ENCODE results near the gene MIF. TPM values are rescaled to one million over a fixed set of nuclear protein-coding genes. Genes with fewer than 3 reads are reported as not detected.

MIF gene
- total and polyA plus RNA-seq, 8 donors = 139 to 467 (median 211) TPM

DNA sequence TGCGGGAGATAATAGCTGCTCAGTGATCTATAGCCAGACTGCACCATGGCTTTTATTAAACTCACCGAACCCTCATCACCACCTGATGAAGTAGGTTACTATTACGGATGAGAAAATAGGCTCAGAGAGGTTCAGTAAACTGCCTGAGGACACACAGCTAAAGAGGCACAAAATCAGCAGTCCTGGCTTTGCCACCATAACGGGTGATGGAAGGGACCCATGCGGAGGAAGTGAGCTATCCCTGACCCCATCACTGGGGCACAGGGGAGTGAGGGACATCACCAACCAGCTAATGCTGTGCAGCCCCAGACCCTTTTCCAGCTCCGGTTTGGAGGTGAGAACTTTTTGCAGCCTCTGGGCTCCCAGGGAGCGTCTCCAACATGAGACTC lies 48.1 kb upstream of the MIF start:
- H3K36me3 ChIP-seq = no peaks in the 10 kb centered on the region
- no peak overlapping the region for H3K4me3 ChIP-seq
- H3K4me1 ChIP-seq = peaks cover 11 to 23% of the 10 kb centered on the region in 2 donors
- peaks cover 0 to 7% of the 10 kb centered on the region in 2 donors for H3K27me3 ChIP-seq
- no peak for TF ChIP-seq CTCF (IDR thresholded peaks at IDR 0.05)
- DNase-seq = no peak
- H3K27ac ChIP-seq = no peak overlapping the region
- no peak for ATAC-seq
- H3K9me3 ChIP-seq = no peaks in the 10 kb centered on the region
- intact Hi-C loops (cut with DNase I) = loop anchor here in 1 of 2 donors (10.0 kb wide), 1 partner anchor 301 kb away; no protein-coding TSS in a partner anchor

DNA sequence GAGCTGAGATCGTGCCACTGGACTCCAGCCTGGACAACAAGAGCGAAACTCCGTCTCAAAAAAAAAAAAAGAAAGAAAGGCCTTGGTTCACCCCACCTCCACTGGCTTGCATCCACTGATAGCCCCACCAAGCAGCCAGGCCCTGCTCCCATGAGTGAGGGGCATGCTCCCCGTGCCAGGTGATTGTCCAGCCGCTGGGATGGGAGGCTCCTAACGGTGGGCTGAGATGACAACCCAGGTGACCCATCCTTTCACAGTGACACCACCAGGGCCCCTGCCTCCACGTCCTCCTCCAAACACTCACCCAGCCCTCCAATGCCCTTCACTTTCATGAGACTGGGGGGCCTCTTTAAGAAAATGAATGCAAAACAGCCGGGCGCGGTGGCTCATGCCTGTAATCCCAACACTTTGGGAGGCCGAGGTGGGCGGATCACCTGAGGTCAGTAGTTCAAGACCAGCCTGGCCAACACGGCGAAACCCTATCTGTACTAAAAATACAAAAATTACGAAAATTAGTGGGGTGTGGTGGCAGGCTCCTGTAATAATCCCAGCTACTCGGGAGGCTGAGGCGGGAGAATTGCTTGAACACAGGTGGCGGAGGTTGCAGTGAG lies 46.8 kb upstream of the MIF start:
- no peak for TF ChIP-seq CTCF (IDR thresholded peaks at IDR 0.05)
- Histone ChIP-seq H3K36me3 (no peaks in the 10 kb centered on the region), H3K27me3 (peaks cover 0 to 7% of the 10 kb centered on the region in 2 donors), H3K4me1 (peaks cover 11 to 23% of the 10 kb centered on the region in 2 donors), H3K9me3 (no peaks in the 10 kb centered on the region), H3K4me3 (no peak overlapping the region), H3K27ac (no peak overlapping the region)
- ATAC-seq = no peak
- intact Hi-C loops (cut with DNase I) = loop anchor here in 1 of 2 donors (10.0 kb wide), 1 partner anchor 303 kb away; no protein-coding TSS in a partner anchor
- peak in 1 of 4 donors; percentile 43 for DNase-seq

- Histone ChIP-seq H3K27me3 (peaks cover 0 to 7% of the 10 kb centered on the region in 2 donors), H3K36me3 (no peaks in the 10 kb centered on the region), H3K27ac (no peak overlapping the region), H3K9me3 (no peaks in the 10 kb centered on the region), H3K4me1 (peaks cover 11 to 23% of the 10 kb centered on the region in 2 donors), H3K4me3 (no peak overlapping the region)
- intact Hi-C loops (cut with DNase I) = loop anchor here in 1 of 2 donors (10.0 kb wide), 1 partner anchor 303 kb away; no protein-coding TSS in a partner anchor
- TF ChIP-seq CTCF (IDR thresholded peaks at IDR 0.05) = no peak
- ATAC-seq = no peak
- DNase-seq = peak in 1 of 4 donors; percentile 57
Measured at GRCh38 chr22:23847991-23848864, 46.0 kb upstream of the MIF start.

DNA sequence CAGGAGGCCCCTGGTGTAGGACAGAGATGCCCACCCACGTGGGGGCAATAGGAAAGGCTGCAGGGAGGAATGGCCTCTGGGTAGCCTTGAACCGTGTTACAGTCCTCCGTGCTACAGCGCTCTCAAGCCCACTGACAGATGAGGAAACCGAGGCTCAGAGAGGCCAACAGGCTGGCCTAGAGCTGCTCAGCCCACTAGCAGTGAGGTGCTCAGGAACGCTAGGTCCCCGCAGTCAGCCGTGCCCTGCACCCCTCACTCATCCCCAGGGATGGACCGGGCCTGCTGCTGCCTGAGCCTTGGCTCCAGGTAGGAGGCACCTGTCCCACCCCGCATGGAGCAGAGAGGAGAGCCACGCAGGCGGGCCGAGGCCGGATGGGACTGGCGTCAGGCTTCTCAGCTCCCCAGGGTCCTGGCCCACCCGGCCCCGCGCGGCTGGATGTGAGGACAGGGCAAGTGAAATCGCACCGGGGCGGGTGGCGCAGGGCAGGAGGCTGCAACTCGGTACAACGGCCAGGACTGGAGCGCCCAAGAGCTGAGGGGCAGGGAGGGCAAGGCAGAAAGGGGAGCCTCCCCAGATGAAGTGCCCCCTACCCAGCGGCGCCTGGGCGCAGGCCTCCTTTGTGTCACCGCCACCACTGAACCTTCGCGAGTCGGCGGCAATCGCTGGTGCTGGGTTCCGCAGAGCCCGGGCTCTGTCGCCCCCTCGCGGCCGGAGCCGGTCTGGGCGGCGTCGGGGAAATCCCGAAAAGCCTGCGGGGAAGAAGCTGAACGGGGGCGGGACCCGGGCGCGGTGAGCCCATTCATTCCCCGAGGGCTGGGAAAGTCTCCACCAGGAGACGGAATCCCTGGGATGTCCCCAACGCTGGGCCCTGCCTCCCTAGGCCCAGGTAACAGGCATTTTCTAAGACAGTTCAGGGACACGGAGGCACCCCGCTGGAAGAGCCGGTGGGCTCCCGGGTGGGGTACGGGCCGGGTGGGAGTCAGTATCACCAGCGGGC lies 44.9 kb upstream of the MIF start:
- ATAC-seq (peak; percentile 95), DNase-seq (peak; percentile 67 to 98 (median 83))
- H3K4me3 ChIP-seq = no peak overlapping the region
- H3K27me3 ChIP-seq = peaks cover 0 to 7% of the 10 kb centered on the region in 2 donors
- intact Hi-C loops (cut with DNase I) = loop anchor here in 1 of 2 donors (10.0 kb wide), 1 partner anchor 305 kb away; no protein-coding TSS in a partner anchor
- no peaks in the 10 kb centered on the region for H3K9me3 ChIP-seq
- no peaks in the 10 kb centered on the region for H3K36me3 ChIP-seq
- peaks cover 11 to 20% of the 10 kb centered on the region in 2 donors for H3K4me1 ChIP-seq
- no peak overlapping the region for H3K27ac ChIP-seq
- TF ChIP-seq CTCF (IDR thresholded peaks at IDR 0.05) = peak; percentile 97 to 98

Measured in left lung (tissue), 10 donors.